Body of pancreas (tissue), 4 donors: ENCODE data around the gene ATP8A2. TPM values are rescaled to one million over a fixed set of nuclear protein-coding genes. Genes with fewer than 3 reads are reported as not detected.

ENCODE experiments used
- ATAC-seq: fragments of 150-250 bp; one replicate; pipeline ENCODE4 v1.9.1; 2016
- DNase-seq, 4 donors: peaks; one replicate each; pipeline ENCODE4 v3.0.0-alpha.2; 2019
- H3K27ac ChIP-seq, 4 donors: fragments of 200-600 bp; sonication (generic); 1 replicate in 3 of 4; 2 replicates in 1 of 4; pipeline versions ENCODE4 v1.5.1 to v1.6.1; 2016 to 2019; ENCODE audit warnings: mild to moderate bottlenecking in 1 of 4, mixed read lengths in 1 of 4, moderate library complexity in 1 of 4
- H3K27me3 ChIP-seq, 2 donors: fragments of 200-600 bp; sonication (generic); one replicate each; pipeline ENCODE4 v1.6.0; 2016; ENCODE audit warnings: mild to moderate bottlenecking in 1 of 2
- H3K36me3 ChIP-seq, 2 donors: fragments of 200-600 bp; sonication (generic); replicated peaks in 1 of 2; 2 replicates each; pipeline ENCODE4 v1.5.1; 2016; ENCODE audit warnings: low read depth in 2 of 2; ENCODE audit not compliant: insufficient read depth in 1 of 2
- H3K4me1 ChIP-seq: fragments of 200-600 bp; sonication (generic); one replicate; pipeline ENCODE4 v1.6.0; 2016
- H3K4me3 ChIP-seq, 2 donors: fragments of 200-600 bp; sonication (generic); 1 replicate in 1 of 2; 2 replicates in 1 of 2; pipeline ENCODE4 v1.5.1; 2016 to 2019
- H3K9me3 ChIP-seq, 3 donors: fragments of 200-600 bp; sonication (generic); 1 replicate in 2 of 3; 2 replicates in 1 of 3; pipeline ENCODE4 v1.5.1; 2016
- POLR2A ChIP-seq, 3 donors: fragments of 450-650 bp; IDR thresholded peaks; one replicate each; pipeline ENCODE4 v1.6.1; 2016; ENCODE audit warnings: antibody characterized with exemption in 3 of 3, mild to moderate bottlenecking in 2 of 3
- WGBS, 2 donors: methylation state at CpG; one replicate each; pipeline ENCODE4 v1.1.5; 2017; 5-methylcytosine and 5-hydroxymethylcytosine counted together
- intact Hi-C: fragments of 100-400 bp; cut with DNase I; formaldehyde crosslinking; loops from one replicate; pipeline ENCODE4 v1.15.1; 2023
- total RNA-seq, 2 donors: library from RNA; depleted of rRNA; stranded (reverse); fragments of >200 nt; gene quantifications; one replicate each; pipeline ENCODE4 v1.1.0, GENCODE V29; 2016
- TF ChIP-seq, protein P1 (sequence below), 7 experiments: fragments of 450-650 bp in 4 of 7; fragments of 200-600 bp in 3 of 7; sonication (generic) in 3 of 7; IDR thresholded peaks; one replicate each; pipeline ENCODE4 v1.5.1; 2016 to 2019; ENCODE audit warnings: antibody characterized with exemption in 7 of 7

ATP8A2 gene
- total RNA-seq, 2 donors from 2014 or later, result under 0.01 TPM; not detected in 1

- H3K9me3 ChIP-seq, result no peaks in the 10 kb centered on the region
- no peak for ATAC-seq
- 69 to 85% methylated on average over 1 of the region's 1 CpG for WGBS, 2 donors
- intact Hi-C loops, result no loop called here
- no peaks in the 10 kb centered on the region for H3K4me1 ChIP-seq
- H3K27me3 ChIP-seq, result no peaks in the 10 kb centered on the region
- TF ChIP-seq, protein P1, sequence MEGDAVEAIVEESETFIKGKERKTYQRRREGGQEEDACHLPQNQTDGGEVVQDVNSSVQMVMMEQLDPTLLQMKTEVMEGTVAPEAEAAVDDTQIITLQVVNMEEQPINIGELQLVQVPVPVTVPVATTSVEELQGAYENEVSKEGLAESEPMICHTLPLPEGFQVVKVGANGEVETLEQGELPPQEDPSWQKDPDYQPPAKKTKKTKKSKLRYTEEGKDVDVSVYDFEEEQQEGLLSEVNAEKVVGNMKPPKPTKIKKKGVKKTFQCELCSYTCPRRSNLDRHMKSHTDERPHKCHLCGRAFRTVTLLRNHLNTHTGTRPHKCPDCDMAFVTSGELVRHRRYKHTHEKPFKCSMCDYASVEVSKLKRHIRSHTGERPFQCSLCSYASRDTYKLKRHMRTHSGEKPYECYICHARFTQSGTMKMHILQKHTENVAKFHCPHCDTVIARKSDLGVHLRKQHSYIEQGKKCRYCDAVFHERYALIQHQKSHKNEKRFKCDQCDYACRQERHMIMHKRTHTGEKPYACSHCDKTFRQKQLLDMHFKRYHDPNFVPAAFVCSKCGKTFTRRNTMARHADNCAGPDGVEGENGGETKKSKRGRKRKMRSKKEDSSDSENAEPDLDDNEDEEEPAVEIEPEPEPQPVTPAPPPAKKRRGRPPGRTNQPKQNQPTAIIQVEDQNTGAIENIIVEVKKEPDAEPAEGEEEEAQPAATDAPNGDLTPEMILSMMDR (IDR thresholded peaks at IDR 0.05), result no peak
- TF ChIP-seq POLR2A (IDR thresholded peaks at IDR 0.05), result no peak
- no peak for DNase-seq
- no peaks in the 10 kb centered on the region for H3K36me3 ChIP-seq
- no peak overlapping the region for H3K27ac ChIP-seq
- H3K4me3 ChIP-seq, result no peak overlapping the region
Measured at GRCh38 chr13:26042785-26043184, 671.0 kb downstream of the ATP8A2 start.

DNA sequence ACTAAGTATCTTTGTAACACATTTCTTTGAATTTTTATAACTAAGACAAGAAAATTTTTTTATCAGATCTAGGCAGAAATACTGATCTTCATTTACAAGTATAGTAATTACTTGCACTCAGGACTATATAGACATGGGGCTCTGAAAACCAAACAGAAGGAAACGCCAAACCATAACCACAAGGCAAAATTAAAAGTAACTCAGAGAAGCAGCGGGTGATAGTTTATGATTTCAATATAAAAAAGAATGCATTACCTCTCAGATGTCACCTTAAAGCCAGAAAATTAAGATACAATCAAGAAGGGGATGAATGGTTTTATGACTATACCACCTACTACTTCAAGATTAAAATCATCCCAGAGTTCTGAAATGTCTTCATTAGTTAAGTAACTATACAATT is 673.4 kb downstream of the ATP8A2 start:
- WGBS, 2 donors, result 63 to 66% methylated on average over 2 of the region's 2 CpGs
- Histone ChIP-seq H3K4me1 (peaks cover 3% of the 10 kb centered on the region), H3K36me3 (no peaks in the 10 kb centered on the region), H3K27me3 (no peaks in the 10 kb centered on the region), H3K4me3 (no peak overlapping the region), H3K9me3 (no peaks in the 10 kb centered on the region), H3K27ac (no peak overlapping the region)
- DNase-seq (no peak), ATAC-seq (no peak)
- intact Hi-C loops, result no loop called here
- no peak for TF ChIP-seq POLR2A (IDR thresholded peaks at IDR 0.05)
- TF ChIP-seq, protein P1 (IDR thresholded peaks at IDR 0.05), result no peak

GRCh38 chr13:26046639-26047038 is 674.9 kb downstream of the ATP8A2 start:
- intact Hi-C loops, result no loop called here
- no peaks in the 10 kb centered on the region for H3K9me3 ChIP-seq
- DNase-seq, result no peak
- WGBS, 2 donors, result 76 to 80% methylated on average over 5 to 16 of the region's 16 CpGs
- TF ChIP-seq, protein P1 (IDR thresholded peaks at IDR 0.05), result no peak
- TF ChIP-seq POLR2A (IDR thresholded peaks at IDR 0.05), result no peak
- no peaks in the 10 kb centered on the region for H3K36me3 ChIP-seq
- no peak overlapping the region for H3K4me3 ChIP-seq
- no peaks in the 10 kb centered on the region for H3K27me3 ChIP-seq
- peaks cover 18% of the 10 kb centered on the region for H3K4me1 ChIP-seq
- no peak overlapping the region for H3K27ac ChIP-seq
- ATAC-seq, result no peak

- H3K27me3 ChIP-seq, result no peaks in the 10 kb centered on the region
- no peak for ATAC-seq
- H3K4me3 ChIP-seq, result no peak overlapping the region
- 77 to 87% methylated on average over 3 to 4 of the region's 4 CpGs for WGBS, 2 donors
- no peak overlapping the region for H3K27ac ChIP-seq
- no peak for TF ChIP-seq POLR2A (IDR thresholded peaks at IDR 0.05)
- TF ChIP-seq, protein P1 (IDR thresholded peaks at IDR 0.05), result no peak
- peaks cover 22% of the 10 kb centered on the region for H3K4me1 ChIP-seq
- no peaks in the 10 kb centered on the region for H3K9me3 ChIP-seq
- no peak for DNase-seq
- intact Hi-C loops, result no loop called here
- H3K36me3 ChIP-seq, result no peaks in the 10 kb centered on the region
Measured at GRCh38 chr13:26047040-26047439, 675.3 kb downstream of the ATP8A2 start.

- 52 to 61% methylated on average over 4 of the region's 4 CpGs for WGBS, 2 donors
- Histone ChIP-seq H3K4me1 (peaks cover 25% of the 10 kb centered on the region), H3K9me3 (no peaks in the 10 kb centered on the region), H3K36me3 (no peaks in the 10 kb centered on the region), H3K4me3 (no peak overlapping the region), H3K27me3 (no peaks in the 10 kb centered on the region), H3K27ac (no peak overlapping the region)
- ATAC-seq (no peak), DNase-seq (no peak)
- TF ChIP-seq, protein P1 (IDR thresholded peaks at IDR 0.05), result no peak
- no peak for TF ChIP-seq POLR2A (IDR thresholded peaks at IDR 0.05)
- intact Hi-C loops, result no loop called here
Measured at GRCh38 chr13:26048741-26049140, 677.0 kb downstream of the ATP8A2 start.
